NCI-H748 treated with DMSO at 0.1 percent for 48 hours (cell line): Measurements from ENCODE around the gene ZNF618.
A peak's percentile ranks its signal among the peaks of the same experiment; 100 is the strongest.

Source experiments
- DNase-seq: peaks from one replicate; lab custom pipeline; 2025; lab: John Stamatoyannopoulos, UW

ZNF618 gene

GRCh38 chr9:113957821-113958341 is 81.8 kb downstream of the ZNF618 start:
- no peak for DNase-seq

- no peak for DNase-seq
Observed at GRCh38 chr9:113958556-113958955, 82.4 kb downstream of the ZNF618 start.

GRCh38 chr9:113960768-113961167 is 84.7 kb downstream of the ZNF618 start:
- DNase-seq: no peak

GRCh38 chr9:113962396-113962795 is 86.3 kb downstream of the ZNF618 start:
- DNase-seq: no peak

GRCh38 chr9:113963017-113963620 is 87.0 kb downstream of the ZNF618 start:
- peak; percentile 47 for DNase-seq

GRCh38 chr9:113963696-113964494 is 87.8 kb downstream of the ZNF618 start:
- no peak for DNase-seq

- DNase-seq: no peak
Observed at GRCh38 chr9:113964495-113965170, 88.5 kb downstream of the ZNF618 start.

GRCh38 chr9:113966394-113966793 is 90.3 kb downstream of the ZNF618 start:
- DNase-seq: no peak

- DNase-seq: no peak
Observed at GRCh38 chr9:113967380-113967779, 91.3 kb downstream of the ZNF618 start.

GRCh38 chr9:113969343-113969742 is 93.2 kb downstream of the ZNF618 start:
- no peak for DNase-seq

- DNase-seq: no peak
Observed at GRCh38 chr9:113973226-113973625, 97.1 kb downstream of the ZNF618 start.

- no peak for DNase-seq
Observed at GRCh38 chr9:113973963-113974413, 97.9 kb downstream of the ZNF618 start.

- DNase-seq: no peak
Observed at GRCh38 chr9:113976915-113977314, 100.8 kb downstream of the ZNF618 start.

- DNase-seq: no peak
Observed at GRCh38 chr9:113978725-113979342, 102.7 kb downstream of the ZNF618 start.

GRCh38 chr9:113979343-113980127 is 103.4 kb downstream of the ZNF618 start:
- DNase-seq: no peak

GRCh38 chr9:113984639-113985380 is 108.7 kb downstream of the ZNF618 start:
- no peak for DNase-seq

GRCh38 chr9:113985968-113986585 is 110.0 kb downstream of the ZNF618 start:
- no peak for DNase-seq

- DNase-seq: no peak
Observed at GRCh38 chr9:113986931-113987330, 110.8 kb downstream of the ZNF618 start.

GRCh38 chr9:113987526-113987925 is 111.4 kb downstream of the ZNF618 start:
- no peak for DNase-seq

- DNase-seq: no peak
Observed at GRCh38 chr9:113988385-113989016, 112.4 kb downstream of the ZNF618 start.
